MCF 10A (cell line): Measurements from ENCODE around the gene ADGRD2. TPM values are rescaled to one million over a fixed set of nuclear protein-coding genes. Genes with fewer than 3 reads are reported as not detected.

Experiments
- BruUV-seq: library from RNA; stranded (reverse); fragments of 400-500 nt; replicated peaks from 2 replicates; lab custom pipeline; 2021; lab: Mats Ljungman, UMichigan
- CTCF ChIA-PET: fragments of 300-600 bp; sonication (Branson Sonifier 250); formaldehyde crosslinking; extraction: SDS; loops from one replicate; lab custom pipeline; 2021; ENCODE audit warnings: antibody characterized with exemption, inconsistent platforms; lab: Yijun Ruan, JAX
- POLR2A ChIA-PET: fragments of 300-600, 350-650 bp; sonication (Branson Sonifier 250); formaldehyde crosslinking; extraction: SDS; loops from one replicate; lab custom pipeline; 2020; ENCODE audit warnings: antibody characterized with exemption, inconsistent platforms; lab: Yijun Ruan, JAX
- DNase-seq: peaks from one replicate; pipeline ENCODE4 v3.0.0-alpha.2; 2018; ENCODE audit not compliant: unreplicated experiment
- H3K27ac Mint-ChIP-seq: one replicate; pipeline ENCODE4 v1.8.0; 2022; ENCODE audit warnings: mild to moderate bottlenecking, low read depth, mixed read lengths; ENCODE audit not compliant: unreplicated experiment
- H3K27me3 Mint-ChIP-seq: one replicate; pipeline ENCODE4 v1.8.0; 2022; ENCODE audit warnings: mixed read lengths; ENCODE audit not compliant: insufficient read depth, unreplicated experiment
- H3K36me3 Mint-ChIP-seq: one replicate; pipeline ENCODE4 v1.8.0; 2022; ENCODE audit warnings: mild to moderate bottlenecking, moderate library complexity, mixed read lengths; ENCODE audit not compliant: insufficient read depth, unreplicated experiment
- H3K4me1 Mint-ChIP-seq: one replicate; pipeline ENCODE4 v1.8.0; 2022; ENCODE audit warnings: mixed read lengths; ENCODE audit not compliant: insufficient read depth, unreplicated experiment
- H3K4me3 Mint-ChIP-seq: one replicate; pipeline ENCODE4 v1.8.0; 2022; ENCODE audit warnings: mild to moderate bottlenecking, moderate library complexity, mixed read lengths; ENCODE audit not compliant: unreplicated experiment
- H3K9me3 Mint-ChIP-seq: one replicate; pipeline ENCODE4 v1.8.0; 2022; ENCODE audit warnings: mixed read lengths; ENCODE audit not compliant: unreplicated experiment
- intact Hi-C: fragments of 100-400 bp; cut with micrococcal nuclease; formaldehyde crosslinking; loops from 2 replicates; pipeline ENCODE4 v1.14.1; 2022
- total RNA-seq: library from RNA; stranded (reverse); gene quantifications from 2 replicates; pipeline ENCODE4 v1.2.3, GENCODE V29; 2022
- TF ChIP-seq, protein P1 (sequence below): fragments of 200-600 bp; IDR thresholded peaks from one replicate; pipeline ENCODE4 v1.8.0; 2022; ENCODE audit warnings: antibody characterized with exemption, mild to moderate bottlenecking; ENCODE audit not compliant: unreplicated experiment

Gene ADGRD2
- total RNA-seq, 1 experiment from 2014 or later = not detected

DNA sequence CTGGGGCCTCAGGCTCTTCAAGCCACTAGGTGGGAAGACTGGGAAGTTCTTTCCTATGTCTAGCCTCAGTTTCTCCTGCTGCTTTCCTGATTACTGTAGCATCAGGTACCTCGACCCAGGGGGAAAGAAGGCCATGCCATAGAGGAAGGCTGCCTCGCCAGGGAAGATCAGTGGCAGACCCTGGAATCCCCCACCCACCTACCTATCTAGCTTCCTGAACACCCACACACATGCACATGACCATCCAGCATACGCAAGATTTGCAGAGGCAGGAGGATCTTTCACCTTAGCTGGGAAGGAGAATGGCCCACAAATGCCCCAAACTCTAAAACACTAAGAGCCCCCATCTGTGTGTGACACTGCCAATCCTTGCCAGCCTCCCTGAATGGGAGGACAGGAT is 49.0 kb downstream of the ADGRD2 start:
- no TSS peak for BruUV-seq
- Mint-ChIP-seq H3K27ac (no peak overlapping the region), H3K9me3 (no peaks in the 10 kb centered on the region), H3K36me3 (no peaks in the 10 kb centered on the region), H3K27me3 (peaks cover 33% of the 10 kb centered on the region), H3K4me1 (peaks cover 6% of the 10 kb centered on the region), H3K4me3 (no peak overlapping the region)
- POLR2A ChIA-PET = interaction anchor here (0.7 kb wide), 1 partner anchor 414 kb away, joined by 3 read pairs; no protein-coding TSS in a partner anchor
- CTCF ChIA-PET = interaction anchor here (0.7 to 1.2 kb wide), 2 partner anchors 19 to 120 kb away, joined by 3 read pairs; no protein-coding TSS in a partner anchor
- TF ChIP-seq, protein P1, sequence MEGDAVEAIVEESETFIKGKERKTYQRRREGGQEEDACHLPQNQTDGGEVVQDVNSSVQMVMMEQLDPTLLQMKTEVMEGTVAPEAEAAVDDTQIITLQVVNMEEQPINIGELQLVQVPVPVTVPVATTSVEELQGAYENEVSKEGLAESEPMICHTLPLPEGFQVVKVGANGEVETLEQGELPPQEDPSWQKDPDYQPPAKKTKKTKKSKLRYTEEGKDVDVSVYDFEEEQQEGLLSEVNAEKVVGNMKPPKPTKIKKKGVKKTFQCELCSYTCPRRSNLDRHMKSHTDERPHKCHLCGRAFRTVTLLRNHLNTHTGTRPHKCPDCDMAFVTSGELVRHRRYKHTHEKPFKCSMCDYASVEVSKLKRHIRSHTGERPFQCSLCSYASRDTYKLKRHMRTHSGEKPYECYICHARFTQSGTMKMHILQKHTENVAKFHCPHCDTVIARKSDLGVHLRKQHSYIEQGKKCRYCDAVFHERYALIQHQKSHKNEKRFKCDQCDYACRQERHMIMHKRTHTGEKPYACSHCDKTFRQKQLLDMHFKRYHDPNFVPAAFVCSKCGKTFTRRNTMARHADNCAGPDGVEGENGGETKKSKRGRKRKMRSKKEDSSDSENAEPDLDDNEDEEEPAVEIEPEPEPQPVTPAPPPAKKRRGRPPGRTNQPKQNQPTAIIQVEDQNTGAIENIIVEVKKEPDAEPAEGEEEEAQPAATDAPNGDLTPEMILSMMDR = no peak
- no peak for DNase-seq
- intact Hi-C loops = no loop called here

DNA sequence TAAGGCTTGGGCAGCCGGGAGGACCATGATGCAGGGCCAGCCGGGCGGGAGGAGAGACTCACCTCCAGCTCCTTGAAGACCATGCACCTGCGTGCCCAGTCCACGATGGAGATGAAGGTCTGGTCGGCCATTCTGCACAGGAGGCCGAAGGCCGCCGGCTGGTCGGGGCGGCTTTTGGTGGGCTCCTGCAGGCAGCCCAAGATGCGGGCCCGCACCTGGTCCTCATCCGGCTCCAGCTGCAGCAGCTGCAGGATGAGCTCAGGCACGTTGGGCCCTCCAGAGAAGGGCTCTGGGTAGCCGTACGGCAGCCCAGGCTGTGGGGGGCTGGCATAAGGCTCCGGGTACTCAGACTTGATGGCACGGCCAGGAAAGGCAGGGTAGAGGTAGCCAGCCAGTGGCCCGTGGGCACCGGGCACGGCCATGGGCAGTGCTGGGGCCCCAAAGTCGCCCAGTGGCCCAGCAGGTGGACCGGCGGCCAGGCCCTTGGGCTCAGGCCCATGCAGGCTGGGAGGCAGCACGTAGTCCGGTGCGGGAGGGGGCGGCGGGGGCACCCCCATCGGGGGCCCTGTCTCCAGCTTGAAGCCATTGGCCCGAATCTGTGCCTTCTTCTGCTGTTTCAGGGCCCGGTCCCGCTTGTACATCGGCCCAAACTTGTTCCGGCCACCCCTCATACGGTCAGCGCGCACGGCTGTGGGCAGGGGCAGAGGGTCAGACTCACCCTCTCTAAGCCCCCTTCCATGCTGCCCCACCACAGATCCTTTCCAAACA is 50.0 kb downstream of the ADGRD2 start:
- Mint-ChIP-seq H3K9me3 (no peaks in the 10 kb centered on the region), H3K4me3 (no peak overlapping the region), H3K36me3 (no peaks in the 10 kb centered on the region), H3K27me3 (peaks cover 41% of the 10 kb centered on the region), H3K27ac (no peak overlapping the region), H3K4me1 (peaks cover 6% of the 10 kb centered on the region)
- intact Hi-C loops = no loop called here
- TF ChIP-seq, protein P1 = no peak
- CTCF ChIA-PET = interaction anchor here (0.6 to 1.2 kb wide), 2 partner anchors 20 to 84 kb away, joined by 3 read pairs; no protein-coding TSS in a partner anchor
- no peak for DNase-seq
- POLR2A ChIA-PET = interaction anchor here (0.7 kb wide), 1 partner anchor 415 kb away, joined by 3 read pairs; no protein-coding TSS in a partner anchor
- no TSS peak for BruUV-seq

DNA sequence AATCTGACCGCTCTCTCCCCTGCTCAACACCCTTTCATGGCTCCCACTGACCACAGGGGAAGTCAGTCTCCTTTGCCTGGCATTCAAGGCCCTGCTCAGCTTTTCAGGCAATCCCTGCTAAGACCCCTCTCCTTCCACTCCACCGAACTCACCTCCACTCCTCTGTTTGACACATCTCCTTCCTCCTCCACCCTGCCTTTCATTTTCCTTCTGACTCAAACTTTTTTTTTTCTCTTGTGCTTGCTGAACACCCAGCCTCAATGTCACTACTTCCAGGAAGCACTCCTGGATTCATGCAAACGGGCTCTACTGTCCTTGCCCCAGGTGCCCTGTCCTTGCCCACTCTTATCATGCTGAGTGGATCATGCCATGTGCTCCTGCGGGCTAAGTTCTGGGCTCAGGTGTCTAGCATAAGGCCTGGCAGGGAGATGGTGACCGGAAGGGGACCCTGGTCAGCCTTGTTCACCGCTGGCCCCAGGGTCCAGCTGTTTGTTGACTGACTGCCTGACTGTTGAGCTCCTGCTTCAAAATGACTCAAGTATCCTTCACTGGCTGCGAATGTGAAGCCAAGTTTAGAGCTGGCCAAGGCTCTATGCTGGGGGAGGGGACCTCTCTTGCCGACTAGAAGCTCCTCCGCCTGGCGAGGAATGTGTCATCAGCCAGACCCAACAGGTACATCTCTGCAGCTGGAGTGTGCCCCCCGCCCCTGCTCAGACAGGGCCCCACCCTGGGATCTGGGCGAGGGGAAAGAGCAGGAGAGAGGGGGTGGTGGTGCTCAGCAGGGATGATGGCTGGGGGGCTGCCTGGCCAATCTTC is 50.8 kb downstream of the ADGRD2 start:
- TF ChIP-seq, protein P1 = no peak
- Mint-ChIP-seq H3K27me3 (peaks cover 46% of the 10 kb centered on the region), H3K36me3 (no peaks in the 10 kb centered on the region), H3K9me3 (no peaks in the 10 kb centered on the region), H3K27ac (no peak overlapping the region), H3K4me3 (no peak overlapping the region), H3K4me1 (peaks cover 6% of the 10 kb centered on the region)
- no TSS peak for BruUV-seq
- intact Hi-C loops = no loop called here
- ChIA-PET POLR2A (no interaction called here), CTCF (interaction anchor here (1.1 kb wide), 1 partner anchor 36 kb away, joined by 3 read pairs; no protein-coding TSS in a partner anchor)
- DNase-seq = no peak
